GM18907 (cell line): Measurements from ENCODE around the gene ITGB6.

ENCODE experiments used
- ATAC-seq: cut with Tn5 transposase; IDR thresholded peaks from one replicate; pipeline ENCODE4 v1.9.1; 2021; ENCODE audit warnings: mild to moderate bottlenecking, moderate library complexity; ENCODE audit not compliant: unreplicated experiment

Gene ITGB6

GRCh38 chr2:160199683-160200389 lies at the start of gene ITGB6:
TSS of gene ITGB6 (minus strand) at chr2:160200272. CDS start at chr2:160200063, 209 bp downstream.
- ATAC-seq, result no peak

- ATAC-seq, result no peak
These were observed 47.4 kb upstream of the ITGB6 start for GRCh38 chr2:160247296-160248035.

GRCh38 chr2:160246356-160246755 lies 46.3 kb upstream of the ITGB6 start:
- no peak for ATAC-seq

GRCh38 chr2:160245614-160246155 lies 45.6 kb upstream of the ITGB6 start:
- ATAC-seq, result no peak

- ATAC-seq, result no peak
These were observed 43.0 kb upstream of the ITGB6 start for GRCh38 chr2:160242893-160243564.

- no peak for ATAC-seq
These were observed 41.4 kb upstream of the ITGB6 start for GRCh38 chr2:160241251-160242137.

- no peak for ATAC-seq
These were observed 39.4 kb upstream of the ITGB6 start for GRCh38 chr2:160239436-160239835.

- no peak for ATAC-seq
These were observed 38.3 kb upstream of the ITGB6 start for GRCh38 chr2:160238392-160238791.

- no peak for ATAC-seq
These were observed 32.9 kb upstream of the ITGB6 start for GRCh38 chr2:160232905-160233475.

GRCh38 chr2:160229591-160229990 lies 29.5 kb upstream of the ITGB6 start:
- ATAC-seq, result no peak

GRCh38 chr2:160228141-160228917 lies 28.3 kb upstream of the ITGB6 start:
- no peak for ATAC-seq

GRCh38 chr2:160227293-160227915 lies 27.3 kb upstream of the ITGB6 start:
- no peak for ATAC-seq

GRCh38 chr2:160226367-160226766 lies 26.3 kb upstream of the ITGB6 start:
- no peak for ATAC-seq

- no peak for ATAC-seq
These were observed 25.6 kb upstream of the ITGB6 start for GRCh38 chr2:160225722-160226121.

GRCh38 chr2:160224507-160224906 lies 24.4 kb upstream of the ITGB6 start:
- peak; percentile 8 for ATAC-seq

GRCh38 chr2:160224060-160224459 lies 24.0 kb upstream of the ITGB6 start:
- peak; percentile 95 for ATAC-seq

GRCh38 chr2:160223560-160223959 lies 23.5 kb upstream of the ITGB6 start:
- no peak for ATAC-seq

- ATAC-seq, result no peak
These were observed 22.6 kb upstream of the ITGB6 start for GRCh38 chr2:160222546-160223283.
